Measurements from ENCODE around the gene TRAF1.

The TRAF1 gene

GRCh38 chr9:120893611-120894307, 32.8 kb downstream of the TRAF1 start:
- H3K4me3 ChIP-seq (ENCODE audit: low read depth, low read length) = no peak overlapping the region
- DNase-seq (ENCODE audit: low read depth) = peak; percentile 38

GRCh38 chr9:120892748-120893610, 33.6 kb downstream of the TRAF1 start:
- DNase-seq (ENCODE audit: low read depth) = peak; percentile 82

GRCh38 chr9:120891884-120892747, 34.5 kb downstream of the TRAF1 start:
- no peak overlapping the region for H3K4me3 ChIP-seq (ENCODE audit: low read depth, low read length)
- DNase-seq (ENCODE audit: low read depth) = no peak

More at GRCh38 chr9:120892748-120893610, 33.6 kb downstream of the TRAF1 start:
- no peak overlapping the region for H3K4me3 ChIP-seq (ENCODE audit: low read depth, low read length)

GRCh38 chr9:120891245-120891883, 35.2 kb downstream of the TRAF1 start:
- no peak overlapping the region for H3K4me3 ChIP-seq (ENCODE audit: low read depth, low read length)
- DNase-seq (ENCODE audit: low read depth) = no peak

- no peak overlapping the region for H3K4me3 ChIP-seq (ENCODE audit: low read depth, low read length)
- DNase-seq (ENCODE audit: low read depth) = no peak
Observed at GRCh38 chr9:120890320-120891244, 36.0 kb downstream of the TRAF1 start.

GRCh38 chr9:120889606-120890271, 36.9 kb downstream of the TRAF1 start:
- no peak overlapping the region for H3K4me3 ChIP-seq (ENCODE audit: low read depth, low read length)
- DNase-seq (ENCODE audit: low read depth) = no peak

- H3K4me3 ChIP-seq (ENCODE audit: low read depth, low read length) = no peak overlapping the region
Observed at GRCh38 chr9:120888626-120889025, 38.0 kb downstream of the TRAF1 start.

GRCh38 chr9:120886490-120886967, 40.1 kb downstream of the TRAF1 start:
- DNase-seq (ENCODE audit: low read depth) = peak; percentile 43
- H3K4me3 ChIP-seq (ENCODE audit: low read depth, low read length) = no peak overlapping the region

More at GRCh38 chr9:120888626-120889025, 38.0 kb downstream of the TRAF1 start:
- DNase-seq (ENCODE audit: low read depth) = no peak

GRCh38 chr9:120885958-120886357, 40.6 kb downstream of the TRAF1 start:
- no peak overlapping the region for H3K4me3 ChIP-seq (ENCODE audit: low read depth, low read length)
- no peak for DNase-seq (ENCODE audit: low read depth)

GRCh38 chr9:120885457-120885856, 41.1 kb downstream of the TRAF1 start:
- no peak overlapping the region for H3K4me3 ChIP-seq (ENCODE audit: low read depth, low read length)
- no peak for DNase-seq (ENCODE audit: low read depth)

GRCh38 chr9:120883608-120883996, 43.0 kb downstream of the TRAF1 start:
- no peak overlapping the region for H3K4me3 ChIP-seq (ENCODE audit: low read depth, low read length)
- no peak for DNase-seq (ENCODE audit: low read depth)

GRCh38 chr9:120882935-120883607, 43.5 kb downstream of the TRAF1 start:
- H3K4me3 ChIP-seq (ENCODE audit: low read depth, low read length) = no peak overlapping the region
- DNase-seq (ENCODE audit: low read depth) = no peak

- no peak for DNase-seq (ENCODE audit: low read depth)
- no peak overlapping the region for H3K4me3 ChIP-seq (ENCODE audit: low read depth, low read length)
Observed at GRCh38 chr9:120879446-120879845, 47.1 kb downstream of the TRAF1 start.

GRCh38 chr9:120878188-120879130, 48.1 kb downstream of the TRAF1 start:
- H3K4me3 ChIP-seq (ENCODE audit: low read depth, low read length) = no peak overlapping the region
- DNase-seq (ENCODE audit: low read depth) = no peak

GRCh38 chr9:120877276-120878034, 49.1 kb downstream of the TRAF1 start:
- no peak for DNase-seq (ENCODE audit: low read depth)
- peak overlapping the region; percentile 71 for H3K4me3 ChIP-seq (ENCODE audit: low read depth, low read length)

Measured in skeletal muscle cell (primary cell).